Epithelial cell of esophagus (primary cell): ENCODE results near the gene FAM174C.

Experiments
- DNase-seq: peaks from one replicate; pipeline ENCODE4 v3.0.0; 2010; ENCODE audit warnings: low read depth
- H3K4me3 ChIP-seq: 2 replicates; pipeline ENCODE4 v1.5.1; 2011; ENCODE audit warnings: mild to moderate bottlenecking, low read length, control low read depth
- TF ChIP-seq, protein P1 (sequence below): IDR thresholded peaks from 2 replicates; pipeline ENCODE4 v1.5.1; 2011; ENCODE audit warnings: low read depth, mild to moderate bottlenecking, low read length, control low read depth, inconsistent platforms; ENCODE audit not compliant: insufficient read depth; ENCODE audit errors: missing control alignments

FAM174C gene

DNA sequence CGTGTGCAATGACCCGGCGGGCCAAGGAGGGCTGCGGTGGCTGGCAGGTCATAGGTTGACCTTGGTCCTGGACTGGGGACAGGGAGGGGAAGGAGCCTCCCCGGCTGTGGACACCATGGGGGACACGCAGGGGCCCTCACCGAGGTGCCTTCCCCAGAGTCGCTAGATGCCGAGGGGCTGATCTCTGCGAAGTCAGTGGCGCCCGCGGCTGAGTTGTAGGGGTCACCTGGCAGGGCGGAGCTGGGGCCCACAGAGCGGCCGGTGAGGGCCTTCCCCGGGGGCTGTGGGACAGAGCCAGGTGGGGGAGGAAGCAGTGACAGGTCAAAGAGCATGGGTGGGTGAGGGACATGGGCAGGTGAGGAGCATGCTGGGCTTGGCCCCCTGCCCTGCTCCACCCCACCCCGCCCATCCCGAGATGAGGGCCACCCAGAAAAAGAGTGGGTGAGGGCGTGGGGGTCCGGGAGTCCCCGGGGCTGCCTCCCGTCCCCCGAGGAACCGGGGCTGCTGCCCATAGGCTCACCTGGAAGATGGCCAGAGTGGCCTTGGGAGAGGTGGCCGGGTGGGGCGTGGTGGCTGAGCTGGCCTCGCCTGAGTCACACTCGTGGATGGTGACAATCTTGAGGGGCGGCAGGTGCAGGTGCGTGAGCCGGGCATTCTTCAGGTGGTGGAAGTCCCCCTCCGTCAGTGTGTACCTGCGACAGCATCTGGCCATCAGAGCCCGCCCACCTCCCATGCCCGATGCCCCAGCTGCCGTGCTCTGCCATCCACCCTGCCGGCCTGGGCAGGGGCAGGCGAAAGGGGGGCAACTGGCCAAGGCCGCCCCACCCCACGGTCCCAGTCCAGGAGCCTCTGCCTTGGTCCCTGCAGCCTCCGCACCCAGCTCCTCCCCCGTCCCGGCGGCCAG is 41.0 kb upstream of the FAM174C start:
- TF ChIP-seq, protein P1, sequence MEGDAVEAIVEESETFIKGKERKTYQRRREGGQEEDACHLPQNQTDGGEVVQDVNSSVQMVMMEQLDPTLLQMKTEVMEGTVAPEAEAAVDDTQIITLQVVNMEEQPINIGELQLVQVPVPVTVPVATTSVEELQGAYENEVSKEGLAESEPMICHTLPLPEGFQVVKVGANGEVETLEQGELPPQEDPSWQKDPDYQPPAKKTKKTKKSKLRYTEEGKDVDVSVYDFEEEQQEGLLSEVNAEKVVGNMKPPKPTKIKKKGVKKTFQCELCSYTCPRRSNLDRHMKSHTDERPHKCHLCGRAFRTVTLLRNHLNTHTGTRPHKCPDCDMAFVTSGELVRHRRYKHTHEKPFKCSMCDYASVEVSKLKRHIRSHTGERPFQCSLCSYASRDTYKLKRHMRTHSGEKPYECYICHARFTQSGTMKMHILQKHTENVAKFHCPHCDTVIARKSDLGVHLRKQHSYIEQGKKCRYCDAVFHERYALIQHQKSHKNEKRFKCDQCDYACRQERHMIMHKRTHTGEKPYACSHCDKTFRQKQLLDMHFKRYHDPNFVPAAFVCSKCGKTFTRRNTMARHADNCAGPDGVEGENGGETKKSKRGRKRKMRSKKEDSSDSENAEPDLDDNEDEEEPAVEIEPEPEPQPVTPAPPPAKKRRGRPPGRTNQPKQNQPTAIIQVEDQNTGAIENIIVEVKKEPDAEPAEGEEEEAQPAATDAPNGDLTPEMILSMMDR: no peak
- no peak for DNase-seq
- no peak overlapping the region for H3K4me3 ChIP-seq

DNA sequence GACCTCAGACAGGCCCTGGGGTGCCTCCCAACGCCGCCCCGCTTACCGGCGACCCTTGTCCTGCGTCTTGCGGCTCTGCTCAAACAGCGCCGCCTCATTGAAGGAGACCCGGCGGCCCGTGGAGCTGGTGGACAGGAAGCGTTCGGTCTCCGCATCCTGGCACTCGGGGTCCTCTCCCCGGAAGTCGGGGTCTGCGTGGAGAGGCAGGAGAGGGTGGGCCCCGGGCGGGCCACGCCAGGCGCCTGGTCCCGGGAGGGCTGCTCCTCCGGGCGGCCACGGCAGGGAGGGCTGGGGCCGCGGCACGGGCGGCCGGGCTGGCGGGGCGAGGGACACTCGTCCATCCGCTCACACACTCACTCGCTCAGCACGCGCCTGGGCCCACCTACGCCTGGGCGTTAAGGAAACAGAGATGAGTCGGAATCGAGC is 40.4 kb upstream of the FAM174C start:
- TF ChIP-seq, protein P1: no peak
- H3K4me3 ChIP-seq: no peak overlapping the region
- no peak for DNase-seq

- peak overlapping the region; percentile 26 for H3K4me3 ChIP-seq
- TF ChIP-seq, protein P1: no peak
- peak; percentile 46 for DNase-seq
Measured at GRCh38 chr19:1235625-1236538, 39.4 kb upstream of the FAM174C start.

GRCh38 chr19:1236576-1236975 is 38.8 kb upstream of the FAM174C start:
- DNase-seq: no peak
- TF ChIP-seq, protein P1: no peak
- peak overlapping the region; percentile 55 for H3K4me3 ChIP-seq

DNA sequence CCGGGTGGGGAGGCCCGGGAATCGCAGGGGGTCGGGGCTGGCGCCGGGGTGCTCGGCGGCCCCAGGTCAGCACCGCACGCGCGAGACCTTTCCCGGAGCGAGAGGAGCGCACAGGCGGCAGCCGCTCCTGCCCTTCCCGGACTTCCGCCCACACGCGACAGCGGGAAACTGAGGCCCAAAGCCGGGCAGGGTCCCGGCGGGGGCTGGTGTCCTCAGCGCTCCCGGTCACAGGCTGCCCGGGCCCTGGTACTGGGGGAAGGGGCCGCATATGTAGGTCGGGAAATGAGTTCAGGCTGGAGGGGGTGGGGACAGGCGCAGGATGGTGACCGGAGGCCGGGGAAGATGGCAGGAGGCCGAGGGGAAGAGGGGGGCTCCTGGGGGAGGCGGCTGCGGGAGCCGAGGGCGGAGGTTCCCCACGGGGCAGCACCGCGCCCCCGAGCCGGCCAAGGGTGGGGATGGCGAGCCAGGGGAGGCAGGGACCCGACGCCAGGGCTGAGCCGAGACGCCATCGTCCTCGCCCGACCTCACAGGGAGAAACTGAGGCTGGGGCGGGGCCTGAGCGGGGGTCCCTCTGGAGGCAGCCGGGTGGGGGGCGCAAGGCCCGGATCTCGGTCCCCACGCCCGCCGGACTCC is 38.2 kb upstream of the FAM174C start:
- peak overlapping the region; percentile 55 for H3K4me3 ChIP-seq

More for the DNA sequence above, 38.2 kb upstream of the FAM174C start:
- TF ChIP-seq, protein P1: no peak
- no peak for DNase-seq
